Measurements from ENCODE around the gene CIP2A.
"Not testable (repeated sequence)": the region's sequence is repeated elsewhere in the genome, so short reads cannot be mapped to it uniquely, and the experiment has no call there.

Gene CIP2A

DNA sequence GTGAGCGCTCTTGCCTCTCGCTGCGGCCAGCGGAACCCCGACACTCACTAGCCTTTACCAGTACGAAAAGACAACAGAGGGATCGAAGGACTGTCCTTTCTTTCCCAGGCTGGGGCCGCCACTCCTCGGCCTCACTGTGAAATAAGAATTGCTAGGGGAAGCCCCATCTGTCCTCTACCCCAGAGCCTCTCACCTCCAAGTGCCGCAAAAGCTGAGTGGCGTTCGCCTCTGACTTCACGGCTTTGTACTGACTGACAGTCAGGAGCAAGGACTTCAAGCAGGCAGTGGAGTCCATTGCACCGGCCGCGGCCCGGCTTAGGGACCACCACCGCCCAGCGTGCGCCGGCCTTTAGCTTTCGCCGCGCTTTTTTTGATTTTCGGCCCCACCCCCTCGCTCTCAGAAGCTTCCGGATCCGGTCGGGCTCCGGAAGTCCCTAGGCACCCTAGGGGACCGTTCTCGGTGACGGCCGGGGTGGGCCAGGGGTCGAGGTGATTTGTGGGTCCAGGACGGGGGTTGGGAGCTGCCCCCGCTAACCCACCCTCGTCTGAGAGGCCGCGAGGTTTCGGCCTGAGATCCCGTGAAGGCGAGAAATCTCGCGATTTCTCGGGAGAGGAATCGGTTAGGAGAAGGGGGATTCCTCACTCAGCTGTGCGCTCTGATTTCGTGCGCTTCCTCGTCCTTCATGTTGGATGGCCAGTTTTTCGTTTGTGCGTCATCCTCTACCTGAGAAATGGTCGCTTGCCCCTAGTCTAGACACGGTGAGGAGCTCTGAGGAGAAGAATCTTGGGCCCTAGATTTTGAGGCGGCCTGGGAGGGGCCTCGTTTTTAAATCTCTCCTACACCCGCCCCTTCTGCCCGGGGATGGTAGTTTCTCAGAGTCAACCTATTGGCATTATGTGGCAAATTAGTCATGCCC, at the start of gene CIP2A, which contains the start of gene DZIP3:
Gene CIP2A, minus strand, starts transcription at position 358 of the 917 bp plus-strand sequence. Its CDS starts 63 bp downstream, at position 295.
Gene DZIP3, plus strand, starts transcription at position 642 of the 917 bp plus-strand sequence. CDS start 15,685 bp downstream, outside the sequence.
- peak; percentile 69 for DNase-seq

DNA sequence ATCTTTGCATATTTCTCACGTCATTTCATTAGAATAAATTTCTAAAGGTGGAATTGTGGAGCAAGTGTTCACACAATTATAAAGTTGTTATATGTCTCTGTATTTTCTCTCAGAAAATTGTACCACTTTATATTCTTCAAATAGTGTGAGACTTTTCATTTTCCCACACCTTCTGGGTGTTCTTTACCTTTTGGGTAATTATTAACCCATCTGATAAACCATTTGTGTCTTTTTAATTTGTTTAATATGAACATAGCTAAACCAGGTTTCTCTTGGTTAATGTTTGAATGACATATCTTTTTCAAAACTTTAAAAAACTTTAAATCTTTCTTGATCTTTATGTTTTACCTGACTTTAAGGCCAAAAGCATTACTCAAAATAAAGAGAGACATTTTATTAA, 40.7 kb upstream of the CIP2A start:
- no peak for DNase-seq

DNA sequence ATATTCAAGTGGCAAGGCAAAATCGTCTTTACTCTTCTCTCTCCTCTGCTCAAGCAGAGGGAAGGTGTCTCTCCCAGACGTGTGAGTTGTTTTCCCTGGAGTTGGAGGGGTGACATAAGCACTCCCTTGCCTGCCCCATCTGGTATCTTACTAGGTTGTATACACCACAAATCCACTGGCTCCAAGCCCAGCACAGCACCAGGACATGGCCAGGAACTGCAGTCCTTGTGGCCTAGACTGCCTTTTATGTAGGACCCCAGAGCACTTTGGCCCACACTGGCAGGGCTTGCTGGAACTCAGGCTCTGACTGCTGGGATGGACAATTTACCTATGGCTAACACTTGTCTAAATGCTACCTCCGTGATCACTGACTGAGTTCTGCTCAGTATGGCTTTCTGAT, 34.3 kb upstream of the CIP2A start:
- DNase-seq: no peak

DNA sequence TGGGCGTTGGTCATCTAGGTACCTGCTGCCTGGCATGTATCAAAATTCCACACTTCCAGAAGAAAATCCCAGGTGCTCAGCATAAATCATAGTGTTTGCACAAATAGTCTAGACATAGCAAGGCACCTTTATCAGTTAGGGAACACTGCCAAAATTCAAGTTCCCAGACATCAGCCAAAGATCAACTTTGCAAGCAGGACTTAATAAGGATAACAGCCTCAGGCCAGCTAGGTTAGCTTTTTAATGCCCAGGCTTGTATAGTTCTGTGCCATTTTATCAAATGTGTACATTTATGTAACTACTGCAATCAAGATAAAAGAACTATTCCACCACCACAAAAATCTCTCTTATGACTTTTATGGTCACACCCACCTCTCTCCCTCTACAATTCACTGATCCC, 31.0 kb upstream of the CIP2A start:
- no peak for DNase-seq

DNA sequence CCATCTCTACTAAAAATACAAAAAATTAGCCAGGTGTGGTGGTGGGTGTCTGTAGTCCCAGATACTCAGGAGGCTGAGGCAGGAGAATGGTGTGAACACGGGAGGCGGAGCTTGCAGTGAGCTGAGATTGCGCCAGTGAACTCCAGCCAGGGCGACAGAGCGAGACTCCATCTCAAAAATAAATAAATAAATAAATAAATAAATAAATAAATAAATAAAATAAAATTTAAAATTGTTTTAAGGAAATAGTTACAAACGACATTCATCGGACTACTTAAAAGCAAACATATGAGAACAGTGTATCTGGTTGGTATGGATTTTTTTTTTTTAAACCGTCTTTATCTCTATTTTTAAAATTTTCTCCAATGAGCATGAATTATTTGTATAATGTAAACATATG, 26.9 kb upstream of the CIP2A start:
- DNase-seq: not testable (repeated sequence)

DNA sequence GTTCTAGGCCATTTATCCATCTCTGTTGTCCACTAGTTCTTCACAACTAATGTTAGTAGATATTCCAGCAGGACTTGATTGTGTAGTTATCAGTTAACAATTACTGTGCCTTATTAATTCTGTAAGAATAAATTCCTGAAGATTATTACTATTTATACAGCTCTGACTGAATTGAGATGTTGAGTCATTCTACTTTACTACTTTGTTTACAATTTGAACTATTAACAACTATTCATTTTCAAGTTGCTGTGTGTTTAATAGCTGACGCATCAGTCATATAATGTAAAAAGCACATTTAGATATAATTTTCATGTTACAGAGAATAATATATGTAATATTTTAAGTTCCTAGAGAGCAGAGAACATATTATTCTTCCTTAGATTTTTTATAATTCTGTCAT, 21.4 kb upstream of the CIP2A start:
- no peak for DNase-seq

DNA sequence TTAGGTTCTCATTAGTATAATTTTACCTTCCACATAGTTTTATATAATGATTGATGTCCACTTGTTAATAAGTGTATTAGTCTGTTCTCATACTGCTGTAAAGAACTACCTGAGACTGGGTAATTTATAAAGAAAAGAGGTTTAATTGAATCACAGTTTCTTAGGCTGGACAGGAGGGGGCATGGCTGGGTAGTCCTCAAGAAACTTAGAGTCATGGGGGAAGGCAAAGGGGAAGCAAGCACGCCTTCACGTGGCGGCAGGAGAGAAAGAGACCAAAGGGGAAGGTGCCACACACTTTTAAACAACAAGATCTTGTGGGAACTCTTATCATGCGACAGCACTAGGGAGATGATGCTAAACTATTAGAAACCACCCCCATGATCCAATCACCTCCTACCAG, 19.5 kb upstream of the CIP2A start:
- no peak for DNase-seq

DNA sequence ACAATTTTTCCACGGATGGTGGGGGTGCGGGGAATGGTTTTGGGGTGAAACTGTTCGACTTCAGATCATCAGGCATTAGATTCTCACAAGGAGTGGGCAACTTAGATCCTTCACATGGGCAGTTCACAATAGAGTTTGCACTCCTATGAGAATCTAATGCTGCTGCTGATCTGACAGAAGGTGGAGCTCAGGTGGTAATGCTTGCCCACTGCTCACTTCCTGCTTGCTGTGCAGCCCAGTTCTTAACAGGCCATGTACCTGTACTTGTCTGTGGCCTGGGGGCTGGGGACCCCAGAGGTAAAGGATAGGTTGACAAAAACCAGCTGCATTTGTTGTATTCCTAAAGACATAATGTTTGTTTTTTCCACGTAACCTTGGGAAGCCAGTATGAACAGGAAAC, 16.3 kb upstream of the CIP2A start:
- DNase-seq: no peak

DNA sequence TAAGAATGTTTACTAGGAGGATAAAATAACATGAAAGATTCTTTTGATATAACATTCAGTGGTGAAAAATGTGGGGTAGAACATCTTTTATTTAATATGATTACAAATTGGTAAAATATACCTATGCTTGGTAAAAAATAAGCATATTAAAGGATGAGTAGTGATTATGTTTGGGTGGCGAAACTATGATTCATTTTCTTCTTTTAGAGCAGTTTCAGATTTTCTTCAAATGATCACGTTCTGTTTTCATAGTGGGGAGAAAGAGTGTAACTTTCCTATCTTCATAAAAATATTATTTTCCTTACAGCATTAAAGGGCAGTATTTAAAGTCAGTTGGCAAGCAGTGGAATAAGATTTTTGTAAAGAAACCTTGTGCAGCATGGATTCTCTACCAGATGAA, 15.8 kb upstream of the CIP2A start:
- no peak for DNase-seq

DNA sequence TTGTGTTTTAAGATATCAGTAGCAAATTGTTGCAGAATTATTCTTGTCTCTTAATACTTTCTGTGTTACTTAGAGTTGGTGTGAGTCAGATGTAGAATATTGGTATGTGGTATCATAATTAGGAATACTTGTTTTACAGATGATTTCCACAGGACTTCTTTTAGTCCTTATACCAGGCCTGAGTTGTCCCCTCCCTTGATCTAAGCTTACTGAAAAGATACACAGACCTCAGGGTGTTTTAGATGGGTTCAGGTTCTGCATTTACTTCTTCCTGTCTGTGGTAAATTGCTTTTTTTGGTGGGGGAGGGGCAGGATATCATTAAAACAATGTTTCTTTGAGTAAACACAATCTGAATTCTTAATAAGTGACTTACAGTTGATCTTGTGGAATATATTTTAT, 14.5 kb upstream of the CIP2A start:
- no peak for DNase-seq

DNA sequence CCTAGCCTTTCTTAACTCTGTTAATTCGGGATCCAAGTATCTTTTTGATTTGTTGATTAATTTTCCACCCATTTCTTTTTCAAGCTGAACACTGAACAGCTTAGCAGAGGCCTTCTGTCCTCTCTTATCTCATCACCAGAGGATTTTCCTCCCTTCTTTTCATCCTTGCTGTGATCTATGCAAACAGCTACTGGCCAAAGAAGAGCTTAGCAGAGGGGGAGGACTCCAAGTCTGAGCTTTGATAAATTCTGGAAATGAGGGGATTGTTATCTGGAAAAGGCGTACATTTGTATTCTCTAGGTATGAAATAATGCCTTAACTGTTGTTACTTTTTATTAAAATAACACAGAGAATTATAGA, 13.7 kb upstream of the CIP2A start:
- no peak for DNase-seq

DNA sequence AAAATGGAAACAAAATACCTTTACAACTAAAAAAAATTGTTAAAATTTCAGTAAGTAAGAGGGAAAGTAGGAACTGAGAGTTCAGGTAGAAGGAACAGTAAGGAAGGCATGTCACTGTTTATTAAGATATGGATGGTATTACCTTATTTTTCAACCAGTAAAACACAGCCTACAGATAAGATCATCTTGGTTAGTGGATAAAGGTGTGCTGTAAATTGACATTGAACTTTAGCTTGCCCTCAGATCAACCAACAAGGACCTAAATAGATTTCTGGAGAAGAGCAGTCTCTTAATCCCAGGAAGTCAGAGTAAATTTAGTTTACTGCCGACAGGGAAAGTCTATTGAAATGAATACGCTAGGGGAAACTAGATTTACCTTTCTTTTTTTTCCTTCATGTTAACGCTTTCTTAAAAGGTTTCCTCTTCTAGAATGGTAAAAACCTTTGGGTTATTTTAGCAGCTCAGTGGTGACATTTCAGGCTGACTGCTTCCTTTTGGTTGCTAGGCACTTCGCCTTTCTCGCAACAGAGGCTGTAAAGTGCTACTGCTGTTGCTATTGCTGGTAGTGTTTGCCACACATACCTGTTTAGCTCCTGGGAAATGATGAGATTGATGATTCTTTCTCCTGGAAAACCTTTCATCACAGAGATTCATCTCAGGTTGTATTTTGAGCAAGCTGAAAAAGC, 13.2 kb upstream of the CIP2A start:
- DNase-seq: no peak

DNA sequence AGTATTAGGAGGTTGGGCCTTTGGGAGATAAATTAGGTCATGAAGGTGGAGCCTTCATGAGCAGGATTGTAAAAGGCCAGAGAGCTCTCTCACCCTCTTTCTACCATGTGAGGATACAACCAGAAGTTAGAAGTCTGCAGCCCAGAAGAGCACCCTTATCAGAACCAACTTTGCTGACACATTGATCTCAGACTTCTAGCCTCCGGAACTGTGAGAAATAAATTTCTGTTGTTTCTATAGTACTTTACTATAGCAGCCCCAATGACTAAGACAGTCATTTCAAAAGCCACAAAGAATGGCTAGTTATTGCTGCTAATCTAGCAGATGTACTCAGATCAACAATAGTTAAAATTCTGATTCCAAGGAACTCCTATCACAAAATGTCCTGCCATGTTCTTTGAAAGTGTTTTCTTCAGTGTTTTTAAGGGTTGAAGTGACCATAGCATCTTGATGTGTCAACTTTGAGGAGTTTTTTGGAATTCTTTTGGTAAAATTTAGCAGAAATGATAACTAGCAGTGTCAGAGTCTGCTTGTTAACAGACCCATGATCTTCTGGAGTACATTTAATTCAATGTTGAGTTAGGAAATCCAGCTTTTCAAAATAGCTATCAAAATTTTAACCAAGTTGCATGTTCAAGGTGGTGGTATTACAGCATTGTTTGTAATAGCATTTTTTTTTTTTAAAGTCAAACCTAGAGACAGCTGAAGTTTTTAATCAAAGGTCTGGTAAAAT, 10.6 kb upstream of the CIP2A start:
- DNase-seq: no peak

DNA sequence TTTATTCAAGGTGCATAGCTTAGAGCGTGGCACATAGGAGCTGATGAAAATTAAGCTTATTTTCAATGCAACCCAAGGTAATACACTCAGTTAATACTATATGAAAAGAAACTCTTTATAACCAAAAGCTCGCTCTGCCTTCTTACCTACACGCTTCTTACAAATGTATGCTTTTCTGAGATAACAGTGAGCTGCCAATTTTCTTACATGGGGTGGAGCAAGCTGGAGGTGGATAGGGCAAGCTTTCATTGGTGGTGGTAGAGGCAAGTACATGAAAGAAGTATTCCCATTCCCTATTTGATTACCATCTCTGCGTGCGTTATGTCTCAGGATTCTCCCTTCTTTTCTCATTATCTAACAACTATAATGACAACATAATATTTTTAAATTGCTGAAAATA, 9.1 kb upstream of the CIP2A start:
- no peak for DNase-seq

DNA sequence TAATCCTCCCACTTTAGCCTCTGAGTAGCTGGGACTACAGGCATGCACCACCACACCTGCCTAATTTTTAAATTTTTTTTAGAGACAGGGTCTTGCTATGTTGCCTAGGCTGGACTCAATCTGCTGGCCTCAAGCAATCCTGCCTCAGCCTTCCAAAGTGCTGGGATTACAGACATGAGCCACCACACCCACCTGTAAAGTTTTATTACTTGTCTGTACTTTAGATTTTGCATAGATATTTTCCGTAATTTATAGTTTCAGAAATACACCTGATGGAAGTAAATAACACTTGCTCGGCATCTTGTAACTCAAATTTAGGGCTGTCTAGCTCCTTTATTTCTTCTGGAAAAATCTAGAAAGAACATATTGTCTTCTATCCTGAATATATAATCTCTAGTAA, 6.1 kb upstream of the CIP2A start:
- DNase-seq: no peak

DNA sequence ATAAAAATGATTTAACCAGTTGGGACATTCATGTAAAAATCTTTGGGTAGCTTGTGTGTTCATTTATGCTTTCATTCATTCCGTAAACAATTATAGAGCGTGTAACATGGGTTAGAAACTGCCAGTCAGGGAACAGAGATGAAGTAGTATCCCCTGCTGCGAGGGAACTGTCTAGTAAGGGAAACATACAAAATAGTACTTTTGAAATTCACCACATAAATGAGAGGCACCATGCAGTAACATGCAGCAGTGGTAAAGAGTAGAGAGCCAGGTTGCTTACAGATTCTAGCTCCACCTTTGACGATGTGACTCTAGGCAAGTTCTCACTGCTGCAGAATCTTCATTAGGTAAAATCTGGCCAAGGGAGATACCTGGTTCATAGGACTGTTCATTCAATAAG, 1.2 kb upstream of the CIP2A start:
- no peak for DNase-seq

DNA sequence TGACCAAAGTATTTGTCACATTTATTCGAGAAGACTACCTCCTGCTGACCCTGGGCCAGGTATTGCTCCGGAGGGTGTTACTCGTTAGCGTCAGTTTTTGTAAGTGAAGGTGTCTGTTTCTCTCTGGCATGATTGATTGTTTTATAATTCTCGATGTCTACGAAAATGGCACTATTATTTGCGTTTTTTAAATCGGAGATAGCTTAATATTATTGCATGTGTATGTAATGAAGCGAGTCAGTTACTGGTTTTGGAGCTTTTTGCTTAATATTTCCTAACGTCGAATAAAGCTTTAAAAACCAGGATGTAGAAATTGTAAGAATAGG, 723 bp upstream of the CIP2A start:
- no peak for DNase-seq

DNA sequence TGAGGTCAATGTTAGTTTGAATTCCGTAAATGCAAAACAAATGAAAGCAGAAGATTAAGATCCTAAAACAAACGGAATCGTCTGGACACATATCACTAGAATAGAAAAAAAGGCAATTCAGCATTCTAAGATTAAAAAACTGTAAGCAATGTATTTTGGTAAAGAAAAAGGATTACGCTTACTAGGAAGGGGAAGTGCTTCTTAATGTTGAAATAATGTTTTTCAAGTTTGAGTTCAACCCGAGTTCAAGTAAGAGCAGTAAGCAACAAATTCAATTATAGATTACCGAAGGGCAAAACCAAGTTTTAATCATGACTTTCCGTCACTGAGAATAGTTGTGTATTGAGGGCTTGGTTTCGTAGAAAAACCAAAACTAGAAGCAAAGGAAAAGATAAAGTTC, 637 bp downstream of the CIP2A start:
- DNase-seq: no peak

DNA sequence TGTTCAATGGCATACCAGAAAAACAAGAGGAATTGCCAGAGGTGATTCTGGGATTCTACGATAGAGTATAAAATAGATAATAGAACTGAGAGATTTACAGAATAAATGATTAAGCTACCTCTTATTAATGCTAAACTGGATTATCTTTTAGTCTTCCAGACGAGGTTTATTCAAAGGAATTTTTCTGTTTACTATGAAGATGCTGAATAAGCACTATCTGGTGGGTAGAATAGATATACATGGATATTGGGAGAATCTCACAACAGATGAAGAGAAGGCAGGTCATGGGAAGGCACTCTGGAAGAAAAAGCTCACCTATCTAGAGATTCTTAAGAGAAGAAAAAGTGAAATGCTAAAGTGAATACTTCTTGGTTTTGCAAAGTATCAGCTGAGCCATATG, 11.2 kb downstream of the CIP2A start:
- DNase-seq: no peak

DNA sequence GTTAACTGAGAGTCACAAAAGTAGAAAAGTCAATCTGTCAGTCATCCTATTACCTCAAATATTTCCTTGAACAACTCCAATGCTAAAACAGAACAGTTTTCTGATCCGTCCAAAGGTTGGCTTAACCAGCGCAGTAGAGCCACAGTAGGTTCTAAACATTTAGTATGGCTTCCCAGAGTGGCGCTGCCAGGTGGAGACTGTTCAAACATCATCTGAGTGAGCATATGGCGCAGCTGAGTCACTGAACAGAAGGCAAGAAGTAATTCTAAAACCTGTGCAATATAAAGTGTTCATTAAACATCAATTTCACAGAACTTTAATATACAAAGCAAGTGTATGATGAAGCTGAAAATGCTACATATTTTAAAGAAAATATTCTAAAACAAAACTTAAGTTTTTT, 19.9 kb downstream of the CIP2A start:
- DNase-seq: no peak

DNA sequence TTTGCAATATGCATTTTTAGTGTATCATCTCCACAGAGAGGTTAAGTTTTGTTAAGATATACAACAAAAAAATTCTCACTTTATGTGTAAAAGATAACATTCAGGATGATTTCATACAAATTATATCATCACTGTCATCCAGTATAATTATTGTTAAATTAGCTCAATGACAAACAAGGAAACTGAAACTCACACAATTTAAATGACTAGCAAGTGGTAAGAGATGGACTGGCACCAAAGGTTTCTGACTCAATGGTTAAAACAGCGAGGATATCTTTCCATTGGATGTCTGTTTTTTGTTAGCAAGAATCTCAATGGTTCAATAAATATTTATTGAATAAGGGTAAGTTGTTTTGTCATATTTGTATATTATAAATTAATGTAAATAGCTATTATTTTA, 22.6 kb downstream of the CIP2A start:
- DNase-seq: no peak

DNA sequence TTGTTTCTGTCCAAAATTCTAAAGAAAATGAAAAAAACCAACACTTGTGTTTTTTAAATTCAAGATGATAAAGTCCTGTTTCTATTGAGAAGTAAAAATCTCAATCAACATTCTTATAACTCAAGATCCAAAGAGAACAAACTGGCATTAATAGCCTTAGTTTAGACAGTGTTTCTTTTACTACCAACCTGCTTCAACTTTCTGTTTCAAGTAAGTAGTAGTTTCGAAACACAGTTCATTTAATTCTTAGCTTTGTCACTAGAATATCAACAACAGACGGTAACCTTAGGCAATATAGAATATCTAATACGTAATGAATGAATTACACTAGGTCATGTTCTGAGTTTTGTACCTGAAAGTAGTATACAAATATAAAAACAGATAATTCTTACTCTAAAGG, 23.7 kb downstream of the CIP2A start:
- DNase-seq: no peak

DNA sequence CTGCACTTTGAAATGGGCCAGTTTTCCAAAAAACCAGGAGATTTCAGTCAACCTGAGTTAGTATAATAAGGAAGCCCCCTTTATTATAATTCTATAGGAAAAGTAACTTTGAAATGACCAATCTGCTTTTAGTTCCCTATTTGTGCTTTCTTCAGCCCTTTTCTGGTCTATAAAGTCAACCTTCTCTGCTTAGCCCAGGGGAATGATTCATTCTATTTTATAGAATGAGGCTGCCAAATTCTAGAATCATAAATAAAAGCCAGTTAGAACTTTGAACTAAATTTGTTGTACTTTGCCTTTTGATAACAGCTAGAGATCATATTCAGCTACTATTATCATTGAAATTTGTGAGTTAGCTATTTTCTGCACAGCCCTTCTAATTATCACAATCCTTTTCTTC, 24.7 kb downstream of the CIP2A start:
- no peak for DNase-seq

DNA sequence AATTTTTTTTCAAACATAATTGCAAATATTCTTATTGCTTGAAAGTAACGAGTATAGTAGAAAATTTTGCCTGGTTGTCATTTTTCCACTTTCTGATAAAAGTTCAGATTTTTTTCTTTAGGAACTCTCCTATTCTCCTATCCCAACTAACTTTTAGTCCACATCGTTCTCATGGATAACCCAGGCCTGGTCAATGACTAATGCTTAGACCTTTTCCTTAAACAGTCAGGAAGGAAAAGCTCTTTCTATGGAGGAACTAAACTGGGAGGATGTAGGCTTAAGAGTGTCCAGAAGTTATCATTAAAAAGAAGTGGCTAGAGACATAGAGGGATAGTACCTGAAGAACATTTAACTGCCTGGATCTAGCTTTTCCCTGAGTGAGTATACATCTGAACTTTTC, 26.7 kb downstream of the CIP2A start:
- no peak for DNase-seq

All from NCI-H510A (cell line).